ENCODE results near the gene BCAS1. TPM values are rescaled to one million over a fixed set of nuclear protein-coding genes. Genes with fewer than 3 reads are reported as not detected.

The BCAS1 gene
- total and polyA plus RNA-seq, 2 donors (not counting 1 experiment from before 2014, with no cell fraction given) = 0.97 to 1.1 TPM

- CTCF ChIA-PET = no interaction called here
- intact Hi-C loops (cut with micrococcal nuclease) = no loop called here
These were observed 174.4 kb downstream of the BCAS1 start for GRCh38 chr20:53896041-53896440.

GRCh38 chr20:53895385-53895755 lies 175.0 kb downstream of the BCAS1 start:
- ChIA-PET CTCF (interaction anchor here (0.6 to 2.0 kb wide), 4 partner anchors 11 to 45 kb away, joined by 3 to 21 read pairs (median 6); no protein-coding TSS in a partner anchor), POLR2A (interaction anchor here (0.6 to 1.3 kb wide), 2 partner anchors 12 to 303 kb away, joined by 3 to 8 read pairs; no protein-coding TSS in a partner anchor)
- peaks cover 59% of the 10 kb centered on the region for H3K4me1 Mint-ChIP-seq
- no peaks in the 10 kb centered on the region for H3K27me3 ChIP-seq (replicated peaks in 1 of 4; ENCODE audit: control extremely low read depth in 1 of 4, control insufficient read depth in 3 of 4, insufficient read depth in 4 of 4, low read length in 3 of 4)
- no peak for ATAC-seq (ENCODE audit: low read depth)
- H3K36me3 ChIP-seq (replicated peaks in 1 of 2; ENCODE audit: control extremely low read depth in 1 of 2, control insufficient read depth in 1 of 2, extremely low read depth in 1 of 2, insufficient read depth in 2 of 2, low read length in 1 of 2) = no peaks in the 10 kb centered on the region
- no peak overlapping the region for H2AFZ ChIP-seq (ENCODE audit: insufficient read depth, low read depth, low read length, poor library complexity, severe bottlenecking)
- H4K20me1 ChIP-seq (ENCODE audit: control insufficient read depth, insufficient read depth, low read length, poor library complexity, severe bottlenecking) = no peaks in the 10 kb centered on the region
- H3K9ac ChIP-seq (ENCODE audit: low read length) = no peak overlapping the region
- no peaks in the 10 kb centered on the region for H3K9me3 Mint-ChIP-seq (ENCODE audit: insufficient read depth)
- no peak overlapping the region for H3K27ac ChIP-seq (ENCODE audit: low read length in 2 of 2)
- no CpG with 5 or more reads among the region's 4 CpGs for WGBS (ENCODE audit: insufficient coverage)
- H3K4me2 ChIP-seq (replicated peaks; ENCODE audit: low read depth, low read length, poor library complexity, severe bottlenecking) = no peak overlapping the region
- no peak overlapping the region for H3K4me3 Mint-ChIP-seq
- H3K27me3 Mint-ChIP-seq = no peaks in the 10 kb centered on the region
- intact Hi-C loops (cut with micrococcal nuclease) = loop anchor here (2.0 kb wide), 1 partner anchor 19 kb away; no protein-coding TSS in a partner anchor
- peaks cover 0 to 3% (median 0%) of the 10 kb centered on the region in 3 donors for H3K9me3 ChIP-seq (ENCODE audit: control extremely low read depth in 1 of 3, control insufficient read depth in 2 of 3, insufficient read depth in 1 of 3, low read length in 2 of 3)
- no peaks in the 10 kb centered on the region for H3K79me2 ChIP-seq (ENCODE audit: control insufficient read depth, insufficient read depth, low read length)
- TF ChIP-seq EZH2 (IDR thresholded peaks at IDR 0.05; ENCODE audit: borderline replicate concordance, insufficient read depth, low read depth, low read length, poor library complexity, severe bottlenecking) = no peak
- TF ChIP-seq CTCF (IDR thresholded peaks at IDR 0.05) = no peak
- H3K4me1 ChIP-seq (ENCODE audit: control insufficient read depth in 2 of 2, insufficient read depth in 2 of 2, low read length in 2 of 2) = peaks cover 35 to 44% of the 10 kb centered on the region in 2 donors
- no peak overlapping the region for H3K4me3 ChIP-seq (ENCODE audit: control extremely low read depth in 1 of 5, extremely low read depth in 1 of 5, insufficient read depth in 1 of 5, low read depth in 2 of 5, low read length in 4 of 5)
- no peak for DNase-seq
- peak overlapping the region; percentile 12 for H3K27ac Mint-ChIP-seq

More at GRCh38 chr20:53896041-53896440, 174.4 kb downstream of the BCAS1 start:
- Histone ChIP-seq H3K4me2 (replicated peaks; ENCODE audit: low read depth, low read length, poor library complexity, severe bottlenecking) (no peak overlapping the region), H3K27ac (ENCODE audit: low read length in 2 of 2) (no peak overlapping the region), H3K4me1 (ENCODE audit: control insufficient read depth in 2 of 2, insufficient read depth in 2 of 2, low read length in 2 of 2) (peaks cover 35 to 44% of the 10 kb centered on the region in 2 donors), H3K27me3 (replicated peaks in 1 of 4; ENCODE audit: control extremely low read depth in 1 of 4, control insufficient read depth in 3 of 4, insufficient read depth in 4 of 4, low read length in 3 of 4) (no peaks in the 10 kb centered on the region), H3K4me3 (ENCODE audit: control extremely low read depth in 1 of 5, extremely low read depth in 1 of 5, insufficient read depth in 1 of 5, low read depth in 2 of 5, low read length in 4 of 5) (no peak overlapping the region), H2AFZ (ENCODE audit: insufficient read depth, low read depth, low read length, poor library complexity, severe bottlenecking) (no peak overlapping the region), H4K20me1 (ENCODE audit: control insufficient read depth, insufficient read depth, low read length, poor library complexity, severe bottlenecking) (no peaks in the 10 kb centered on the region), H3K9me3 (ENCODE audit: control extremely low read depth in 1 of 3, control insufficient read depth in 2 of 3, insufficient read depth in 1 of 3, low read length in 2 of 3) (peaks cover 0 to 3% (median 0%) of the 10 kb centered on the region in 3 donors), H3K79me2 (ENCODE audit: control insufficient read depth, insufficient read depth, low read length) (no peaks in the 10 kb centered on the region), H3K9ac (ENCODE audit: low read length) (no peak overlapping the region), H3K36me3 (replicated peaks in 1 of 2; ENCODE audit: control extremely low read depth in 1 of 2, control insufficient read depth in 1 of 2, extremely low read depth in 1 of 2, insufficient read depth in 2 of 2, low read length in 1 of 2) (no peaks in the 10 kb centered on the region)
- no peaks in the 10 kb centered on the region for H3K27me3 Mint-ChIP-seq
- TF ChIP-seq CTCF (IDR thresholded peaks at IDR 0.05) (no peak), EZH2 (IDR thresholded peaks at IDR 0.05; ENCODE audit: borderline replicate concordance, insufficient read depth, low read depth, low read length, poor library complexity, severe bottlenecking) (no peak)
- DNase-seq = no peak
- H3K9me3 Mint-ChIP-seq (ENCODE audit: insufficient read depth) = no peaks in the 10 kb centered on the region
- 100% methylated on average over 1 of the region's 7 CpGs for WGBS (ENCODE audit: insufficient coverage)
- POLR2A ChIA-PET = no interaction called here
- H3K4me3 Mint-ChIP-seq = no peak overlapping the region
- peaks cover 61% of the 10 kb centered on the region for H3K4me1 Mint-ChIP-seq
- ATAC-seq (ENCODE audit: low read depth) = no peak
- H3K27ac Mint-ChIP-seq = peak overlapping the region; percentile 20

Measured in B cell (primary cell).